ENCODE results near the gene KCNK3.

The KCNK3 gene

DNA sequence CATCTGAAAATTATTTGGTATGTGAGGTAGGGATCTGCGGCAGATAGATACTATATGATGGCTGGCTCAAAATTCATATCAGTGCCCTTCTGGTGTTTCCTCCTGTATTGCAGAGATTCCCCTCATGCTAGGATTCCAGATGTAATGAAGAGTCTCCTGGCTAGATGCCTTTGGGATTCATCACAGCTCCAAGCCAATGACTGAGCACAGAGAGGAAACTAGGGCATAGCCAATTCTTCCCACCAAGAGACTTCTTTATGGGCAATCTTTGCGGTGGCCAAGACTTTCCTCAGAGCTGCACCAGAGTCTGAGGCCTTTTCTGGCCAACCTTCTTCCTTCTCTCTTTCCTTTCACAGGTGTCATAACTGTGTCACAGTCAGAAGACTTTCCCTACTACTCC lies 25.9 kb upstream of the KCNK3 start:
- H3K9ac ChIP-seq (ENCODE audit: low read depth, low read length): no peak overlapping the region
- no peaks in the 10 kb centered on the region for H3K36me3 ChIP-seq (ENCODE audit: control insufficient read depth, insufficient read depth, low read length)
- H3K27me3 ChIP-seq (ENCODE audit: control insufficient read depth, insufficient read depth, low read length): no peaks in the 10 kb centered on the region
- no peak overlapping the region for H3K4me3 ChIP-seq (ENCODE audit: low read depth, low read length)
- 0 out of 2 replicates have a peak, but pooled peaks cover 5% of the 10 kb centered on the region for H3K9me3 ChIP-seq (ENCODE audit: control insufficient read depth, insufficient read depth, low read length)
- no peaks in the 10 kb centered on the region for H3K4me1 ChIP-seq (ENCODE audit: control insufficient read depth, insufficient read depth, low read length)
- no peak overlapping the region for H3K27ac ChIP-seq (ENCODE audit: low read depth, low read length)

DNA sequence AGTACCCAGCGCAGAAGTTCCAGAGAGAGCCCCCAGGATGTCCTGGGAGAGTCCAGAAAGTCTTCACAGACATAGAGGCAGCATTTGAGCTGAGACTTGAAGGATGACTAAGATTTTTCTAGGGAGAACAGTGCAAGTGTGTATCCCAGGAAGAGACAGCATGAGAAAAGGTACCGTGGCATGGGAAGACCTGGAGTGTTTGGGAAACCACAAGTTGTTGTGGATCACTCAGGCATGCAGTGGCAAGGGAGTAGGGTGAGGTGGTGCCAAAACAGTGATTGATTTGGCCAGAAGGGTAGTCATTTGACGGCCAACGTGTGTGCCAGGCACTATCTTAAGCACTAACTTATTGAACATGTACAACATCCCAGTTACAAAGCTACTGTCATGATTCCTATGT lies 24.5 kb upstream of the KCNK3 start:
- Histone ChIP-seq H3K27ac (ENCODE audit: low read depth, low read length) (no peak overlapping the region), H3K9ac (ENCODE audit: low read depth, low read length) (no peak overlapping the region), H3K4me3 (ENCODE audit: low read depth, low read length) (no peak overlapping the region), H3K9me3 (ENCODE audit: control insufficient read depth, insufficient read depth, low read length) (0 out of 2 replicates have a peak, but pooled peaks cover 5% of the 10 kb centered on the region), H3K27me3 (ENCODE audit: control insufficient read depth, insufficient read depth, low read length) (no peaks in the 10 kb centered on the region), H3K4me1 (ENCODE audit: control insufficient read depth, insufficient read depth, low read length) (no peaks in the 10 kb centered on the region), H3K36me3 (ENCODE audit: control insufficient read depth, insufficient read depth, low read length) (no peaks in the 10 kb centered on the region)

DNA sequence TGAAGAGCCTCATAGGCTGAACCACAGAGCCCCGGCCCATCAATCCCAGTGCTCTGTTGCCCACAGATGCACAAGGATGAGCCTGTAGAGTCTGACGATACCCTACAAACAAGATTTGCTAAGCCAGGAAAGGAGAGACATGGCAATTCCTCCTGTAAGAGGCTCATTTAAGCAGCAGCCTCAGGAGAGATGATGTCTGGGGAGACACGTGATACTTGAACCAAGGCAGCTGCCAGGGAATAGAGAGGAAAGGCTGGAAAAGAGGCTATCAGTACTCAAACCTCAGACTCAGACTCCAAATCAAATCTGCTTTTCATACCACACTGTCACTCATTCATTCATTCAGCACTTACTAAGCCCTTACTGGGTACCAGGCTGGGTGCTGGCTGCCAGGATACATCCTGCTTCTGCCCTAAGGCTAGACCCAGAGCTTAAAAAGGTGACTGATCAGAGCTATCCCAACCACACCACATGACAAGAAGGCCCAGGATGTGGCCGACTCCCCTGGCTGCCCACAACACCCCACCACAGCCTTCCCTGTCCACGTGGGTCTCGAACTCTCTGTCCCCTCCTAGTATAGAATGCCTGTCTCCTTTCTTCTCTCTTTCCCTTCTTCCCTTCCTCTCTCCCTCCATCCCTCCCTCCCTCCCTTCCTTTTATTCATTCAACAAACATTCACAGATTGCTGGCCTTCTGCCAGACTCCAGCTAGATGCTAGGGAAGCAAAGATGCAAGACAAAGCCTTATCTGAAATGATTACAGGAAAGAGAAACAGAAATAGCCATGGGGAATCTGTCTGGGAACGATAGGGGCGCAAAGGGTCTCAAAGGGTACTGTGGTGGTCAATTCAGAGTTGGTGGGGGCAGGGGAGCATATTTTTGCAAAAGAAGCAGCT lies 23.4 kb upstream of the KCNK3 start:
- Histone ChIP-seq H3K4me1 (ENCODE audit: control insufficient read depth, insufficient read depth, low read length) (no peaks in the 10 kb centered on the region), H3K27ac (ENCODE audit: low read depth, low read length) (no peak overlapping the region), H3K27me3 (ENCODE audit: control insufficient read depth, insufficient read depth, low read length) (no peaks in the 10 kb centered on the region), H3K9me3 (ENCODE audit: control insufficient read depth, insufficient read depth, low read length) (0 out of 2 replicates have a peak, but pooled peaks cover 5% of the 10 kb centered on the region), H3K4me3 (ENCODE audit: low read depth, low read length) (no peak overlapping the region), H3K36me3 (ENCODE audit: control insufficient read depth, insufficient read depth, low read length) (no peaks in the 10 kb centered on the region), H3K9ac (ENCODE audit: low read depth, low read length) (no peak overlapping the region)

DNA sequence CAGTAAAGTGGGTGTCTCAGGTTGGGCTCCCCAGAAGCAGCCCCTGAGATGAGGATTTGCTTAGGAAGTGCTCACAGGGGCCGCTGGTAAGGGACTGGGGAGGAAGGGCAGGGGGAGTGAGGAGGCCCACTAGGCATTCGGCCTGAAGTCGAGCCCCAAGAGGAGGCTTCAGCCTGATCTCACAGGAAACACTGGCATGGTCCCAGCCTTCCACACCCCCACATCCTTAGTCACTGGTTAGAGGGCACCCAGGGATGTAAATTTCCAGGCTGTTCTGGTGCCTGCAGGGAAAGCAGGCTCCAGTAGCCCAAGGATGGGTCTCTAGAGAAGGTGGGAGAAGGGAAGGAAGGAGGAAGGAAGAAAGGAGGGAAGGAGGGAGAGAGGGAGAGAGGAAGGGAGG lies 22.4 kb upstream of the KCNK3 start:
- Histone ChIP-seq H3K27ac (ENCODE audit: low read depth, low read length) (no peak overlapping the region), H3K36me3 (ENCODE audit: control insufficient read depth, insufficient read depth, low read length) (no peaks in the 10 kb centered on the region), H3K4me3 (ENCODE audit: low read depth, low read length) (no peak overlapping the region), H3K9ac (ENCODE audit: low read depth, low read length) (no peak overlapping the region), H3K4me1 (ENCODE audit: control insufficient read depth, insufficient read depth, low read length) (no peaks in the 10 kb centered on the region), H3K27me3 (ENCODE audit: control insufficient read depth, insufficient read depth, low read length) (no peaks in the 10 kb centered on the region), H3K9me3 (ENCODE audit: control insufficient read depth, insufficient read depth, low read length) (0 out of 2 replicates have a peak, but pooled peaks cover 5% of the 10 kb centered on the region)

DNA sequence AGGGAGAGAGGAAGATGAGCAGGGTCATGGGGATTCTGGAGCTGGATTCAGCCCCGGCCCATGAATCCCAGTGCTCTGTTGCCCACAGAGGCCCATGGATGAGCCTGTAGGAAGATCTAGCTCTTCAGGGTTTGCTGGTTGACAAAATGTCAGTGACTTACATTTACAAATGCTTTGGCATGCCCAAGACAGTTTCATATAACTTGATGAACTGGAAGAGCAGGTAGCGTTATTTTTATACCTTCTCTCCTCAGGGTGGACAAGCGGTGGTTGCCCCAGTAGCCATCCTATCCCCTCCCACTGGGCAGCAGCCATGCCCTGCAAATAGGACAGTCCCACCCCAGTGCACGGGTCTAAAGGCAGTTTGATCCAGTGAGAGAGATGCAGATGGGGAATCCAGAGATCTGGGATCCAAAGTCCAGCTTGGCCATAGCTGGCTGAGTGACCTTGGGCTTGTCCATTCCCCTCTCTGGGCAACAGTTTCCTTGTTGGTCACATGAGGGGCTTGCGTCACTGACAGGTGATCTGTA lies 21.5 kb upstream of the KCNK3 start:
- Histone ChIP-seq H3K4me3 (ENCODE audit: low read depth, low read length) (no peak overlapping the region), H3K9me3 (ENCODE audit: control insufficient read depth, insufficient read depth, low read length) (no peaks in the 10 kb centered on the region), H3K27me3 (ENCODE audit: control insufficient read depth, insufficient read depth, low read length) (no peaks in the 10 kb centered on the region), H3K36me3 (ENCODE audit: control insufficient read depth, insufficient read depth, low read length) (no peaks in the 10 kb centered on the region), H3K9ac (ENCODE audit: low read depth, low read length) (no peak overlapping the region), H3K4me1 (ENCODE audit: control insufficient read depth, insufficient read depth, low read length) (no peaks in the 10 kb centered on the region), H3K27ac (ENCODE audit: low read depth, low read length) (no peak overlapping the region)

DNA sequence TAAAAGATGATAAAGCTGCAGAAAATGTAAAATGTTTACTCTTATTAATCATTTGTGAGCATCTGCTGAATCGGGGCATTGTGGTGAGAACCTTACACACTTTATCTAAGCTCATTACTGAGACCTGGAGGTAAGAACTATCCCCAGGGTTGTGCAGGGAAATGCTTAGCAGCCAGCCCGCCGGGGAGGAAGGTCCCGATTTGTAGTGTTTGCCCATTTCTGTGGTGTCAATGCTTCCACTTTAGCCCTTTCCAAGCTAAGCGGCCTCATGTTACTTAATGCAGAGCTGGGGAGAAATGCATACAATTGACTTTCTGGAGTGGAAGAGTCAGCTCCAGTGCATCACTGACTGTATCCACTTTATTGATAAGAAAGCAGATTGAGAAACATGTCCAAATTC lies 20.8 kb upstream of the KCNK3 start:
- no peaks in the 10 kb centered on the region for H3K36me3 ChIP-seq (ENCODE audit: control insufficient read depth, insufficient read depth, low read length)
- no peak overlapping the region for H3K4me3 ChIP-seq (ENCODE audit: low read depth, low read length)
- no peaks in the 10 kb centered on the region for H3K27me3 ChIP-seq (ENCODE audit: control insufficient read depth, insufficient read depth, low read length)
- no peak overlapping the region for H3K27ac ChIP-seq (ENCODE audit: low read depth, low read length)
- H3K9ac ChIP-seq (ENCODE audit: low read depth, low read length): no peak overlapping the region
- H3K9me3 ChIP-seq (ENCODE audit: control insufficient read depth, insufficient read depth, low read length): no peaks in the 10 kb centered on the region
- H3K4me1 ChIP-seq (ENCODE audit: control insufficient read depth, insufficient read depth, low read length): no peaks in the 10 kb centered on the region

DNA sequence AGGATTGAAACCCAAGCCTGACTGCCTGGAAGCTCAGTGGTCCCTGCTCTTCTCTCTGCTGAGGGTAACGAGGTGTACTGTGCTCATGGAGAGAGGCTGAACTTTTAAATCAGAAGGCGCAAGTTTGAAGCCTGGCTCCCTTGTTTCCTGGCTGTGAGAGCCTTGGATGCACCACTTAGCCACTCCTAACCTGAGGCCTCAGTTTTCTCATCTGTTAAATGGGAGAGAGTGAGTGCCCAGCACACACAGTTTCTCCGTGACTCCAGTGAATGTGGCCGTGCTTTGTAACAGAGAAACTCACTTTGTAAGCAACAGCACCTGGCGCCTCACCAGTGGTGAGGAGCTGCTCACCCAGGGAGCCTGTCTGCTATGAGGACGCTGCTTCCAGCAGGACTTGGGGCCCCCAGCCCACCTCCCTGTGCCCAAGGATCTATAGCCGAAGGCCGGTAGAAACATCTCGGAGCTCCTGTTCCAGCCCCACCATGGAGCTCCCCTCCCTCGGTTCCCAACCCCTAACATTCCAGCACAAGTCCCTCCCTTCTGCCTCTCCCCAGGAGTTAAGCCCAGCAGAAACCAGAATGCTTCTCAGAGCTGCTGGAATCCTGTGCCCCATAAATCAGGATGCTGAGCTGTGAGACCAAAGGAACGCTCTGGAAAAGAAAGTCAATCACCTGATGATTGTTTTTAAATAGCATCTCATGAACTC lies 20.3 kb upstream of the KCNK3 start:
- Histone ChIP-seq H3K27me3 (ENCODE audit: control insufficient read depth, insufficient read depth, low read length) (no peaks in the 10 kb centered on the region), H3K4me3 (ENCODE audit: low read depth, low read length) (no peak overlapping the region), H3K36me3 (ENCODE audit: control insufficient read depth, insufficient read depth, low read length) (no peaks in the 10 kb centered on the region), H3K9ac (ENCODE audit: low read depth, low read length) (no peak overlapping the region), H3K4me1 (ENCODE audit: control insufficient read depth, insufficient read depth, low read length) (no peaks in the 10 kb centered on the region), H3K27ac (ENCODE audit: low read depth, low read length) (no peak overlapping the region), H3K9me3 (ENCODE audit: control insufficient read depth, insufficient read depth, low read length) (no peaks in the 10 kb centered on the region)

DNA sequence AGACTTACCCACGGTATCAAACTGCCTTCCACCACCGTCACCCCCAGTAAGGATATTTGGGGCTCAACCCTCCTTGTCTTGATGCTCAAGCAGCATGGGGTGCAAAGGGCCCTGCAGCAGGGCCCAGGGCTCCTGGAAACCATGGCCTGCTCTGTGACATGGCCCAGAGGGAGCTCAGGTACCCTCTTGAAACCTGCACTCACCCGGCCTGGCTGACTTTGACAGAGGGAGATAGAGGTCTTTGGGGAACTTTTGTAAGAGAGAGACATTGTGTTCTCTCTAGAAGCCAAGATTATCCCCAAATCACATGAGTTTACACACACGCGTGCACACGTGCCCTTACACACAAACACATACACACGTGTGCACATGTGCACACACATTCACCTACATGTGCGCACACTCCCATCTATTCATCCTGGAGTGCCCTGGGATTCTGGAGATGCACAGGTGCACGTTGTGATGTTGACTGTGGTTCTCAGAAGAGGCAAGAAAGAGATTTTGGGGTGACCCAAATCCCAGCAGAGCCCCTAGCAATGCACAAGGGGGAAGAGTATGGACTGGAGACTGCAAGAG lies 19.6 kb upstream of the KCNK3 start:
- Histone ChIP-seq H3K4me1 (ENCODE audit: control insufficient read depth, insufficient read depth, low read length) (no peaks in the 10 kb centered on the region), H3K27me3 (ENCODE audit: control insufficient read depth, insufficient read depth, low read length) (no peaks in the 10 kb centered on the region), H3K9ac (ENCODE audit: low read depth, low read length) (no peak overlapping the region), H3K4me3 (ENCODE audit: low read depth, low read length) (no peak overlapping the region), H3K9me3 (ENCODE audit: control insufficient read depth, insufficient read depth, low read length) (no peaks in the 10 kb centered on the region), H3K27ac (ENCODE audit: low read depth, low read length) (no peak overlapping the region), H3K36me3 (ENCODE audit: control insufficient read depth, insufficient read depth, low read length) (no peaks in the 10 kb centered on the region)

DNA sequence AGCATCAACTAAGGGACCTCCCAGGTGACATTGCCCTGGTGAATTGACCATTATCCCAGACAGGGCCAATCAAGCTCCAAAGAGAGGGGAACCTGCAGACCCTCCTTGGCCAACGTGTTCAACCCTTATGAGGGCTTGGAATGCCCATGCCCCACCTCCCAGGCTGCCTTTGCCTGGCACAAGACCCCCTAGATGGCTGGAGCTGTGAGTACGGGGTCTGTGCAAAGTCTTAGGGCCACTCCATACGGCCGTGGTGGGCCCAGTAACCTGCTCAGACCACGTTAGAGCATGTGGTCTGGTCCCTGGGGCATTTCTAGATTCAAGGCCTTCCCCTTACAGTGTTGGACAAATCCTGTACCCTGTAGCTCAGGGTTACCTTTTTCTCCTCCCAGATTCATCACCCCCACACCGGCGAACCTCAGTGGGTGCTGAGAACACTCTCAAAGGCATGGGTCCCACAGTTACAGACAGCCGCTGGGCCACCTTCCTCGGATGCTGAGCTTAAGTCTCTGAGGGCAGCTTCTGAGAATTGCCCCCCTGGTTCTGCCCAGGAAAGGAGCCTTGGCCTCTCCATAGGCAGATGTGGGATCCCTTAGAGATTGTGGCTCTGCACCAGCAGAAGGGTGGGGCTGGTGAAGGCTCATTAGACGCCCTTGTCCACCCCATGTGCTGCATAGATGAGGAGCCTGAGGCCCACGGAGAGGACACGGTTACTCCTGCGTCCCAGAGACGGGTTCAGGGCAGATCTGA lies 18.3 kb upstream of the KCNK3 start:
- Histone ChIP-seq H3K4me1 (ENCODE audit: control insufficient read depth, insufficient read depth, low read length) (no peaks in the 10 kb centered on the region), H3K36me3 (ENCODE audit: control insufficient read depth, insufficient read depth, low read length) (no peaks in the 10 kb centered on the region), H3K9ac (ENCODE audit: low read depth, low read length) (no peak overlapping the region), H3K4me3 (ENCODE audit: low read depth, low read length) (no peak overlapping the region), H3K9me3 (ENCODE audit: control insufficient read depth, insufficient read depth, low read length) (no peaks in the 10 kb centered on the region), H3K27ac (ENCODE audit: low read depth, low read length) (no peak overlapping the region), H3K27me3 (ENCODE audit: control insufficient read depth, insufficient read depth, low read length) (no peaks in the 10 kb centered on the region)

DNA sequence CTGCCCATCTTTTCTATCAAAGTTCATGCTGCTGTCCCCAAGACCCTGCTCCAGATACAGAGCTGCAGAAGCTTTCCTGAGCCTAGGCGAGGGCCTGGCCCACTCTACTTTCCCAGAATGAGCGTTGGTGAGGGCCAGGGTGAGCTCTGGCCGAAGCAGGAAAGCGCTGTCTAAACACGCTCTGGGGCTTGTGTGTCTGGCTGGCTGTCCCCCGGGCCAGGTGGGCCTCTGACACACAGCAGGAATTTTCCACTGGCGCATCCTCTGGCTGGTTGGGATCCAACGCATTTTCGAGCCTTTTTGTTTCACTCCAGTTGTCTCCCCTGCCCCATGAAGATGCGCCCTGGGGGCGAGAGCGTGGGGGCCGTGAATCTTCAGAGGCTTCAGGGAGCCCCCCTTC lies 17.8 kb upstream of the KCNK3 start:
- Histone ChIP-seq H3K27ac (ENCODE audit: low read depth, low read length) (no peak overlapping the region), H3K27me3 (ENCODE audit: control insufficient read depth, insufficient read depth, low read length) (no peaks in the 10 kb centered on the region), H3K9me3 (ENCODE audit: control insufficient read depth, insufficient read depth, low read length) (no peaks in the 10 kb centered on the region)

More for the DNA sequence above, 17.8 kb upstream of the KCNK3 start:
- Histone ChIP-seq H3K9ac (ENCODE audit: low read depth, low read length) (no peak overlapping the region), H3K4me3 (ENCODE audit: low read depth, low read length) (no peak overlapping the region), H3K4me1 (ENCODE audit: control insufficient read depth, insufficient read depth, low read length) (no peaks in the 10 kb centered on the region), H3K36me3 (ENCODE audit: control insufficient read depth, insufficient read depth, low read length) (no peaks in the 10 kb centered on the region)
